GM23248 (cell line): Measurements from ENCODE around the gene RPH3AL. TPM values are rescaled to one million over a fixed set of nuclear protein-coding genes. Genes with fewer than 3 reads are reported as not detected.

Source experiments
- DNase-seq: peaks from one replicate; pipeline ENCODE4 v3.0.0-alpha.2; 2015
- H2AFZ ChIP-seq: fragments of 200-600 bp; sonication (generic); 2 replicates; pipeline ENCODE4 v1.6.1; 2016; ENCODE audit warnings: antibody characterized with exemption
- H3F3A ChIP-seq: fragments of 200-600 bp; sonication (generic); 2 replicates; pipeline ENCODE4 v1.6.1; 2016; ENCODE audit warnings: mild to moderate bottlenecking, antibody characterized with exemption, mixed run types; ENCODE audit not compliant: insufficient read depth
- H3K27ac ChIP-seq: fragments of 200-600 bp; sonication (generic); 2 replicates; pipeline ENCODE4 v1.5.1; 2016; ENCODE audit warnings: mild to moderate bottlenecking
- H3K27me3 ChIP-seq: fragments of 200-600 bp; sonication (generic); replicated peaks from 2 replicates; pipeline ENCODE4 v1.6.1; 2016; ENCODE audit warnings: mild to moderate bottlenecking; ENCODE audit not compliant: insufficient read depth
- H3K36me3 ChIP-seq: fragments of 200-600 bp; sonication (generic); 2 replicates; pipeline ENCODE4 v1.6.1; 2016; ENCODE audit warnings: low read depth, mild to moderate bottlenecking
- H3K4me1 ChIP-seq: fragments of 200-600 bp; sonication (generic); 2 replicates; pipeline ENCODE4 v1.6.1; 2016; ENCODE audit warnings: mild to moderate bottlenecking; ENCODE audit not compliant: insufficient read depth
- H3K4me2 ChIP-seq: fragments of 200-600 bp; sonication (generic); one replicate; pipeline ENCODE4 v1.6.1; 2016; ENCODE audit warnings: mild to moderate bottlenecking; ENCODE audit not compliant: unreplicated experiment
- H3K4me3 ChIP-seq: fragments of 200-600 bp; sonication (generic); 2 replicates; pipeline ENCODE4 v1.5.1; 2016; ENCODE audit warnings: mild to moderate bottlenecking
- H3K79me2 ChIP-seq: fragments of 200-600 bp; sonication (generic); 2 replicates; pipeline ENCODE4 v1.6.1; 2016; ENCODE audit warnings: mild to moderate bottlenecking; ENCODE audit not compliant: insufficient read depth
- H3K9ac ChIP-seq: fragments of 200-600 bp; sonication (generic); 2 replicates; pipeline ENCODE4 v1.6.1; 2016; ENCODE audit warnings: mild to moderate bottlenecking
- H3K9me2 ChIP-seq: fragments of 200-600 bp; sonication (generic); 2 replicates; pipeline ENCODE4 v1.6.1; 2016; ENCODE audit warnings: mixed run types, mild to moderate bottlenecking, moderate library complexity; ENCODE audit not compliant: insufficient read depth
- H3K9me3 ChIP-seq: fragments of 200-600 bp; sonication (generic); one replicate; pipeline ENCODE4 v1.6.1; 2017; ENCODE audit warnings: low read depth
- H4K20me1 ChIP-seq: fragments of 200-600 bp; sonication (generic); 2 replicates; pipeline ENCODE4 v1.6.0; 2016; ENCODE audit not compliant: insufficient read depth
- EZH2 ChIP-seq: fragments of 200-600 bp; sonication (generic); IDR thresholded peaks from 2 replicates; pipeline ENCODE4 v1.6.1; 2018; ENCODE audit warnings: antibody characterized with exemption, mild to moderate bottlenecking; ENCODE audit not compliant: insufficient read depth, poor library complexity, severe bottlenecking
- EZH2phosphoT487 ChIP-seq: fragments of 200-600 bp; sonication (generic); IDR thresholded peaks from 2 replicates; pipeline ENCODE4 v1.6.1; 2018; ENCODE audit warnings: antibody characterized with exemption, moderate library complexity, mild to moderate bottlenecking, low read depth; ENCODE audit not compliant: insufficient read depth
- WGBS, 2 experiments: methylation state at CpG; one replicate each; pipeline ENCODE4 v1.1.6; 2015 to 2017; ENCODE audit warnings: low lambda C conversion rate in 2 of 2, low coverage in 1 of 2; ENCODE audit errors: missing lambda C conversion rate in 2 of 2; 5-methylcytosine and 5-hydroxymethylcytosine counted together
- in situ Hi-C: fragments of 300-500 bp; cut with MboI; formaldehyde crosslinking; loops from 2 replicates; pipeline ENCODE4 v1.15.0; 2020
- polyA plus RNA-seq: library from polyadenylated mRNA; unstranded; fragments of >200 nt; fragmentation: Nextera tagmentation; extraction: Ambion mirVana; gene quantifications from 2 replicates; pipeline ENCODE4 v1.2.1, GENCODE V29; 2016
- total RNA-seq: library from RNA; depleted of rRNA; stranded (reverse); fragments of >200 nt; shearing (Covaris generic); gene quantifications from 2 replicates; pipeline ENCODE4 v1.2.3, GENCODE V29; 2014

Gene RPH3AL
- total and polyA plus RNA-seq, 2 experiments from 2014 or later: 2.7 to 5.2 TPM

GRCh38 chr17:338442-339192 is 14.0 kb downstream of the RPH3AL start:
- TF ChIP-seq EZH2phosphoT487 (no peak), EZH2 (no peak)
- Histone ChIP-seq H3F3A (no peaks in the 10 kb centered on the region), H3K27ac (no peak overlapping the region), H3K4me3 (no peak overlapping the region), H3K9me2 (no peaks in the 10 kb centered on the region), H3K27me3 (no peaks in the 10 kb centered on the region; the same call in 1 of the 2 replicates), H3K36me3 (no peaks in the 10 kb centered on the region), H3K79me2 (no peaks in the 10 kb centered on the region), H3K9me3 (no peaks in the 10 kb centered on the region), H4K20me1 (no peaks in the 10 kb centered on the region), H3K4me2 (no peak overlapping the region), H3K4me1 (no peaks in the 10 kb centered on the region), H2AFZ (no peak overlapping the region), H3K9ac (no peak overlapping the region)
- in situ Hi-C loops: no loop called here
- 75 to 77% methylated on average over 18 to 19 of the region's 19 CpGs for WGBS, 2 experiments
- no peak for DNase-seq

- 71% methylated on average over 7 of the region's 7 CpGs for WGBS, 2 experiments
- Histone ChIP-seq H3F3A (no peaks in the 10 kb centered on the region), H3K9ac (no peak overlapping the region), H3K9me3 (no peaks in the 10 kb centered on the region), H3K27me3 (no peaks in the 10 kb centered on the region; the same call in 1 of the 2 replicates), H3K4me2 (no peak overlapping the region), H3K4me3 (no peak overlapping the region), H3K27ac (no peak overlapping the region), H2AFZ (no peak overlapping the region), H3K36me3 (no peaks in the 10 kb centered on the region), H3K79me2 (no peaks in the 10 kb centered on the region), H3K9me2 (no peaks in the 10 kb centered on the region), H3K4me1 (no peaks in the 10 kb centered on the region), H4K20me1 (no peaks in the 10 kb centered on the region)
- DNase-seq: no peak
- TF ChIP-seq EZH2 (no peak), EZH2phosphoT487 (no peak)
- in situ Hi-C loops: no loop called here
These were observed 14.7 kb downstream of the RPH3AL start for GRCh38 chr17:337866-338265.

- H3K4me2 ChIP-seq: no peak overlapping the region
- no peaks in the 10 kb centered on the region for H3K9me2 ChIP-seq
- H3K9me3 ChIP-seq: no peaks in the 10 kb centered on the region
- in situ Hi-C loops: no loop called here
- no peaks in the 10 kb centered on the region for H3K36me3 ChIP-seq
- no peaks in the 10 kb centered on the region; the same call in 1 of the 2 replicates for H3K27me3 ChIP-seq
- H3F3A ChIP-seq: no peaks in the 10 kb centered on the region
- no peak overlapping the region for H3K27ac ChIP-seq
- no peaks in the 10 kb centered on the region for H3K79me2 ChIP-seq
- H3K4me1 ChIP-seq: no peaks in the 10 kb centered on the region
- H3K4me3 ChIP-seq: no peak overlapping the region
- 80% methylated on average over 15 of the region's 15 CpGs for WGBS, 2 experiments
- no peak for DNase-seq
- no peak overlapping the region for H2AFZ ChIP-seq
- TF ChIP-seq EZH2phosphoT487 (no peak), EZH2 (no peak)
- no peaks in the 10 kb centered on the region for H4K20me1 ChIP-seq
- H3K9ac ChIP-seq: no peak overlapping the region
These were observed 15.2 kb downstream of the RPH3AL start for GRCh38 chr17:337453-337852.

GRCh38 chr17:337022-337420 is 15.6 kb downstream of the RPH3AL start:
- Histone ChIP-seq H3K9me3 (no peaks in the 10 kb centered on the region), H3K27me3 (no peaks in the 10 kb centered on the region; the same call in 1 of the 2 replicates), H3K9me2 (no peaks in the 10 kb centered on the region), H3K9ac (no peak overlapping the region), H4K20me1 (no peaks in the 10 kb centered on the region), H3K36me3 (no peaks in the 10 kb centered on the region), H3K27ac (no peak overlapping the region), H3K79me2 (no peaks in the 10 kb centered on the region), H3K4me1 (no peaks in the 10 kb centered on the region), H3K4me3 (no peak overlapping the region), H3F3A (no peaks in the 10 kb centered on the region), H2AFZ (no peak overlapping the region), H3K4me2 (no peak overlapping the region)
- DNase-seq: no peak
- no peak for TF ChIP-seq EZH2
- no peak for TF ChIP-seq EZH2phosphoT487
- in situ Hi-C loops: no loop called here
- WGBS, 2 experiments: 87 to 93% methylated on average over 12 of the region's 12 CpGs
